ENCODE measurements around the gene CELF2.

DNA sequence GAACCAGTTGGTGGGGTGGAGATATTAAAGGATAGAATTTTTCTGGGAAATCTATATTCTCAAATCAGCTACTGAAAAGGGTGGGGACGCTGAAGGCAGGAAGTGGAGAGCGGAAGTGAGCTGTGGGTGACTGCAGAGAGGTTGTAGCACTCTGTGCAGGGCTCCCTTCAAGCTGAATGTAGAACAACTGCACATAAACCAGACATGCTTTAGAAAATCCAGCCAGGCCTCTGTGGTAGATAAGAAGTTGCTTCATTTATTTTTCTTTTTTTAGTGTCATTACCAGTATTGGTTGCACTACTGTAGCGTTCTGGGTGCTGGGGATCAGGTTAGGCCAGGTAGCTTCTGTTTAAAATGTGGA, 127.8 kb downstream of the CELF2 start:
- TF ChIP-seq CEBPB (IDR thresholded peaks at IDR 0.05; ENCODE audit: low read depth, low read length): no peak
- no peak for TF ChIP-seq CTCF (conservative IDR thresholded peaks at IDR 0.05; ENCODE audit: low read depth, low read length)
- TF ChIP-seq POLR2A (IDR thresholded peaks at IDR 0.05; ENCODE audit: low read depth, low read length): no peak
- no peak for TF ChIP-seq USF2 (IDR thresholded peaks at IDR 0.05; ENCODE audit: low read depth, low read length)
- no peak for TF ChIP-seq SMC3 (IDR thresholded peaks at IDR 0.05; ENCODE audit: low read depth, low read length)
- no peak for TF ChIP-seq RAD21 (IDR thresholded peaks at IDR 0.05; ENCODE audit: low read length)
- no peak for TF ChIP-seq FOS (IDR thresholded peaks at IDR 0.05; ENCODE audit: low read depth, low read length)
- TF ChIP-seq MXI1 (IDR thresholded peaks at IDR 0.05; ENCODE audit: borderline replicate concordance, low read depth, low read length): no peak
- no peak for TF ChIP-seq RFX5 (IDR thresholded peaks at IDR 0.05; ENCODE audit: low read depth, low read length)
- no peak for TF ChIP-seq MAFK (IDR thresholded peaks at IDR 0.05; ENCODE audit: low read depth, low read length)
